Stomach smooth muscle (tissue), 2 donors: Measurements from ENCODE around the gene NARS2.
"Not testable (repeated sequence)": the region's sequence is repeated elsewhere in the genome, so short reads cannot be mapped to it uniquely, and the experiment has no call there.

ENCODE experiments used
- H3K27ac ChIP-seq: one replicate; pipeline ENCODE4 v1.7.0; 2013; ENCODE audit warnings: mild to moderate bottlenecking, low read length, inconsistent platforms
- H3K27me3 ChIP-seq, 2 donors: one replicate each; pipeline ENCODE4 v1.7.0; 2013; ENCODE audit warnings: low read length in 2 of 2; ENCODE audit not compliant: insufficient read depth in 2 of 2, control insufficient read depth in 1 of 2
- H3K36me3 ChIP-seq, 2 donors: one replicate each; pipeline ENCODE4 v1.7.0; 2013; ENCODE audit warnings: low read length in 2 of 2; ENCODE audit not compliant: control insufficient read depth in 2 of 2, insufficient read depth in 2 of 2
- H3K4me1 ChIP-seq: one replicate; pipeline ENCODE4 v1.7.0; 2013; ENCODE audit warnings: low read length; ENCODE audit not compliant: control insufficient read depth, insufficient read depth
- H3K4me3 ChIP-seq, 2 donors: one replicate each; pipeline ENCODE4 v1.7.0; 2013; ENCODE audit warnings: low read length in 2 of 2
- H3K9ac ChIP-seq, 2 donors: one replicate each; pipeline ENCODE4 v1.7.0; 2013; ENCODE audit warnings: low read length in 2 of 2, mild to moderate bottlenecking in 1 of 2
- H3K9me3 ChIP-seq, 2 donors: one replicate each; pipeline ENCODE4 v1.7.0; 2013; ENCODE audit warnings: low read length in 2 of 2; ENCODE audit not compliant: control insufficient read depth in 2 of 2
- donor health status: healthy.
- donor health status: Pancreatic carcinoma.

NARS2 gene

DNA sequence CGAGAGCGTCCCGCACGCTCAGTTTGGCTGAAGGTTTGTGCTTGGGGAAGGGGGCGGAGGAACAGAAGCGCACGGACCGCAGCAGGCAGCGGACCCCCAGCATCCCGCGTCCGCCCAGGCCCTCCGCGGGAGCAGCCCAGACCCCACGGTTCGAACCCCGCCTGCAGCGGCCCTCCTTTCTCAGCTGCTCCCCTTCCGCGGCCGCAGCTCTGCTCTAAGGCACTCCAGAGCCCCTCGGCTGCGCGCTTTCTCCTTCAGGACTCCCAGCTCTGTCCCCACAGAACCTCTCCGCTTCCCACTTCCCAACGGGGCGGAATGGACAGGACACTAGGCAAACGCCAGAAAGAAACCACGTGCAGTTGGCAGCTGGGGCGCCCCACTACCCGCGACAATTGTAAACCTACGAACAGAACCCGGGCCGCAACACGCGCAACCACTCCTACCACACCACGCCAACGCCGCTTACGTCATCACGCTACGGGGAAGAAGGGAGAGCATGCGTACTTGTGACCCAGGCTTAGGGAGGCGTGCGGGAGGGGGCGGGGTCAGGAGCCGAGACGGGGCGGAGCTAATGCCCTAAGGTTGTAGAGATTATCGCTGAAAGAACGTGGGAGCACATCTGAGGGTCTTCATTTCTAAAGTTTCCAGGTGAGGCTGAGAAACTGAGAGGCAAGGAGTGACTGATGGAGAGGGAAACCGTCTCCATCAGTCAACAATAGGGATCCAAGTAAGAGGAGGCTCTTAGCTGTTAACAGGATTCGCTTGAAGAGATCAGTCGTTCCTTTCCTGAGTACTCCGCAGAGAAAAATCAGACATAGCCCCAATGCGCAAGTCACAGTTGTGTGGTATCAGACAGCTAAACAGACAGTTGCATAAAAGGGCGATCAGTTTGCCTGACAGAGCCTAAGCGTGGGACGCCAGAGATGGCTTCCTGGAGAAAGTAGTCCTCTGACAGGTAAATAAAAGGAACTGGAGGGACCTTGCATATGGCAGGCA lies at the start of gene NARS2:
TSS of gene NARS2 (minus strand) at position 479 of the 996 bp plus-strand sequence. CDS start at position 103, 376 bp downstream.
- peak within 1 kb of the TSS; percentile 77 to 92 for H3K4me3 ChIP-seq
- H3K4me1 ChIP-seq: peaks cover 4% of the 10 kb centered on the region
- peak within 1 kb of the TSS; percentile 84 to 90 for H3K9ac ChIP-seq
- no peaks in the 10 kb centered on the region for H3K9me3 ChIP-seq
- H3K27me3 ChIP-seq: no peaks in the 10 kb centered on the region
- H3K36me3 ChIP-seq: peaks cover 5 to 8% of the 10 kb centered on the region in 2 donors
- peak within 1 kb of the TSS; percentile 69 for H3K27ac ChIP-seq

DNA sequence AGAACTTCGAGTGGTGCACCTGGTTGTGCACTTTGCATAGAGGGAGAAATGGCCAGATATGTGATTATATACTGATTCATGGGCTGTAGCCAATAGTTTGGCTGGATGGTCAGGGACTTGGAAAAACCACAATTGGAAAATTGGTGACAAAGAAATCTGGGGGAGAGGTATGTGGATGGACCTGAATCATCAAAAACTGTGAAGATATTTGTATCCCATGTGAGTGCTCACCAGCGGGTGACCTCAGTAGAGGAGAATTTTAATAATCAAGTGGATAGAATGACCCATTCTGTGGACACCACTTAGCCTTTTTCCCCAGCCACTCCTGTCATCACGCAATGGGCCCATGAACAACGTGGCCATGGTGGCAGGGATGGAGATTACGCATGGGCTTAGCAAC lies 48.0 kb upstream of the NARS2 start:
- H3K4me3 ChIP-seq: no peak overlapping the region
- H3K27ac ChIP-seq: no peak overlapping the region
- no peaks in the 10 kb centered on the region for H3K36me3 ChIP-seq
- H3K9me3 ChIP-seq: peaks cover 2 to 11% of the 10 kb centered on the region in 2 donors
- H3K27me3 ChIP-seq: no peaks in the 10 kb centered on the region
- H3K9ac ChIP-seq: no peak overlapping the region
- H3K4me1 ChIP-seq: no peaks in the 10 kb centered on the region

DNA sequence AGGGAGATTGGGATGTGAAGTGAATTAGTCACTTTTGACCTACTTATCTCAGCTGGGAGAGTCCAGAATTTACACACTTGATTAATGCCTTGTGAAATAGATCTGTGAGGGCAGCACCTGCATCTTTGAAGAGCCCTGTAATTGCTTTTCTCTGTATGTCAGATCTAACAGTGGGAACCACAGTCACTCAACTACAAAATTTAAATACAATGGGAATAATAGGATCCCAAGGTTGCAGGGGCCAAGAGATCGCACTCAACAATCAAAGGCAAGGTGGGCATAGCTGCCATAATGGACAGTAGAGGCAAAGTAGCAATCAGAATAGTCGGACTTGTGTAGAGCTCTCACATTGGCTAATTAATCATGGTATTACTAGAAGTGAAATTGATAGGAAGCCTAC lies 45.5 kb upstream of the NARS2 start:
- no peak overlapping the region for H3K27ac ChIP-seq
- no peaks in the 10 kb centered on the region for H3K4me1 ChIP-seq
- peaks cover 2 to 11% of the 10 kb centered on the region in 2 donors for H3K9me3 ChIP-seq
- H3K36me3 ChIP-seq: no peaks in the 10 kb centered on the region
- H3K9ac ChIP-seq: no peak overlapping the region
- H3K27me3 ChIP-seq: no peaks in the 10 kb centered on the region
- no peak overlapping the region for H3K4me3 ChIP-seq

GRCh38 chr11:78615724-78616123 lies 41.1 kb upstream of the NARS2 start:
- no peaks in the 10 kb centered on the region for H3K27me3 ChIP-seq
- no peak overlapping the region for H3K4me3 ChIP-seq
- H3K36me3 ChIP-seq: no peaks in the 10 kb centered on the region
- no peak overlapping the region for H3K9ac ChIP-seq
- no peaks in the 10 kb centered on the region for H3K4me1 ChIP-seq
- H3K9me3 ChIP-seq: peaks cover 2 to 4% of the 10 kb centered on the region in 2 donors
- H3K27ac ChIP-seq: no peak overlapping the region

GRCh38 chr11:78613378-78613813 lies 38.7 kb upstream of the NARS2 start:
- Histone ChIP-seq H3K27ac (no peak overlapping the region), H3K9me3 (no peaks in the 10 kb centered on the region), H3K27me3 (no peaks in the 10 kb centered on the region), H3K4me3 (no peak overlapping the region), H3K4me1 (no peaks in the 10 kb centered on the region), H3K36me3 (no peaks in the 10 kb centered on the region), H3K9ac (no peak overlapping the region)

DNA sequence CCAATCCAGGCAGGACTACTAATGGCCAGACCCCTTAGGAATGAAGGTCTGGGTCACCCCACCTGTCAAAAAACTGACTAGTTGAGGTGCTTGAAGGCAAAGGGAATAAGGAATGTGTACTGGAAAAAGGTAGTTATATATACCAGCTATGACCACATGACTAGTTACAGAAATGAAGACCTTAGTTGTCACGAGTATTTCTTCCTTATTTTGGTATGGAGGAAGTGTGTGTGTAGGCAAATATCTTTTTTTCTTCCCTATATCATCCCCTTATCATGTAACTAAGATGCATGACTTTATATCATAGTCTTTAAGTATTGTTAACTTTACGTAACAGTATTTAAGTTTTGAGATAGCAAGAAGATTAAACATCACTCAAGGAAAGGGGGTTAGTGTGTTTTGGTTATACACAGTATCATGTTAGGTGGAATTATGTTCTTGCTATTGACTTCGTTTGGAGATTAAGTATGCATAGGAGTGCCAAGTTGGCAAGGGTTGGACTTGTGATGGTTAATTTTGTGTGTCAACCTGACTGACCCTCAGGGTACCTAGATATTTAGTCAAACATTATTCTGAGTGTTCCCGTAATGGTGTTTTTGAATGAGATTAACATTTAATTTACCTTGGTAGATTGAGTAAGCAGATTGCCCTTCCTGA lies 38.2 kb upstream of the NARS2 start:
- no peaks in the 10 kb centered on the region for H3K9me3 ChIP-seq
- no peak overlapping the region for H3K27ac ChIP-seq
- no peaks in the 10 kb centered on the region for H3K27me3 ChIP-seq
- H3K36me3 ChIP-seq: no peaks in the 10 kb centered on the region
- H3K4me3 ChIP-seq: no peak overlapping the region
- no peaks in the 10 kb centered on the region for H3K4me1 ChIP-seq
- H3K9ac ChIP-seq: no peak overlapping the region

DNA sequence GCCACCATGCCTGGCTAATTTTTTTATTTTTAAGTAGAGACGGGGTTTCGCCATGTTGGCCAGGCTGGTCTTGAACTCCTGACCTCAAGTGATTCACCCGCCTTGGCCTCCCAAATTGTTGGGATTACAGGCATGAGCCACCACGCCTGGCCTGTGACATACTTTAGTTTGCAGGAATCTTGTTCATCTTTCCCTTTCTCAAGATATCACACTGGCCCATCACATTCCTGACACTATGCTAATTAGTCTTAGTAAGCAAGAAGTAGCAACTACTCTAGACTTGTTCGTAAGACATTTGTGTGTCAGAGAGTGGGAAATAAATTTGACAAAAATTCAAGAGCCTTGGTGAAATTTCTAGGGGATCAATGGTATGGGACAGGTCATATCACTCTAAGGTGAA lies 34.7 kb upstream of the NARS2 start:
- not testable (repeated sequence) for H3K27ac ChIP-seq, H3K27me3 ChIP-seq, H3K9ac ChIP-seq, H3K4me3 ChIP-seq, H3K9me3 ChIP-seq, H3K36me3 ChIP-seq, H3K4me1 ChIP-seq

GRCh38 chr11:78607696-78608095 lies 33.0 kb upstream of the NARS2 start:
- no peaks in the 10 kb centered on the region for H3K9me3 ChIP-seq
- no peaks in the 10 kb centered on the region for H3K36me3 ChIP-seq
- no peak overlapping the region for H3K9ac ChIP-seq
- H3K27me3 ChIP-seq: no peaks in the 10 kb centered on the region
- H3K27ac ChIP-seq: no peak overlapping the region
- no peak overlapping the region for H3K4me3 ChIP-seq
- no peaks in the 10 kb centered on the region for H3K4me1 ChIP-seq

DNA sequence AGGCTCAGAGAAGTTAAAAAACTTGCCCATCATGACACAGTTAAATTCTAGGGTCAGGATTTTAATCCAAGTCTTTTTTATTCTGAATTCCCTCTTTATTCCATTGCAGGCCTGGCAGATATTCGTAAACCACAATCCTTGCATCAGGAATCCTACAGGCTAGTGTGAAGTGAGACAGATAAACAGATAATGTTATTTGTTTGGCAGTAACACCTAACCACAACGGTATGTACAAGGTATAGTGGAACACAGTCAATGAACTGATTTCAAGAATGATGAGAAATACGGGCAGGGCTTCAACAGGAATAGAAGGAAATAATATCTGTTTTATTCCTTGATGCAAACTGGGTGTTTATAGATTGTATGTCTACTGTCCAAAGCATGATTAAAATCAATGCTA lies 32.0 kb upstream of the NARS2 start:
- no peaks in the 10 kb centered on the region for H3K36me3 ChIP-seq
- no peaks in the 10 kb centered on the region for H3K27me3 ChIP-seq
- H3K4me3 ChIP-seq: no peak overlapping the region
- no peak overlapping the region for H3K27ac ChIP-seq
- H3K4me1 ChIP-seq: no peaks in the 10 kb centered on the region
- H3K9ac ChIP-seq: no peak overlapping the region
- H3K9me3 ChIP-seq: no peaks in the 10 kb centered on the region

DNA sequence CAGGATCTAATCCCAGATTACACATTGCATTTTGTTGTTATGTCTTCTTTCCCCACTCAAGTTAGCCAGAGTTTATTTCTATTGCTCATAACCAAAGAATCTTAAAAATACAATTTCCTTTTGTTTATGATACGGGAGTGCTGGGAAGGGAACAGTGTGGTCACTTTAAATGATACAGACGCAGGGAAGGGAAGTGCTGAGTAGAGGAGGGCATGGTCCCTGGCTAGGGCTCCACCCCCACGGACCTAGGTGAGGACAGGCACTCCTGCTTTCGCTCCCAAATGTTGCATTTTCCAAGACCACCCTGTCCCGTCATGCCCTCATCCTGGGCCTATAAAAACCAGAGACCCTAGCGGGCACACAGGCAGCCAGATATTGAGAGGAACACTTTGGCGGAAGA lies 30.6 kb upstream of the NARS2 start:
- H3K4me1 ChIP-seq: no peaks in the 10 kb centered on the region
- H3K27me3 ChIP-seq: no peaks in the 10 kb centered on the region
- no peaks in the 10 kb centered on the region for H3K36me3 ChIP-seq
- no peak overlapping the region for H3K4me3 ChIP-seq
- no peaks in the 10 kb centered on the region for H3K9me3 ChIP-seq
- H3K27ac ChIP-seq: no peak overlapping the region
- H3K9ac ChIP-seq: no peak overlapping the region

- no peaks in the 10 kb centered on the region for H3K4me1 ChIP-seq
- no peak overlapping the region for H3K9ac ChIP-seq
- H3K27me3 ChIP-seq: no peaks in the 10 kb centered on the region
- H3K27ac ChIP-seq: no peak overlapping the region
- no peaks in the 10 kb centered on the region for H3K36me3 ChIP-seq
- H3K9me3 ChIP-seq: no peaks in the 10 kb centered on the region
- no peak overlapping the region for H3K4me3 ChIP-seq
Observed at GRCh38 chr11:78603792-78604191, 29.1 kb upstream of the NARS2 start.
